Neuronal stem cell (in vitro differentiated cells): Measurements from ENCODE around the gene PTPRO.

Experiments used
- DNase-seq: peaks from one replicate; pipeline ENCODE4 v3.0.0-alpha.2; 2013; ENCODE audit warnings: low spot score
- H2AFZ ChIP-seq: one replicate; pipeline ENCODE4 v1.6.1; 2013; ENCODE audit warnings: mild to moderate bottlenecking, low read length, inconsistent platforms
- H2AK5ac ChIP-seq: 2 replicates; pipeline ENCODE4 v1.6.1; 2013; ENCODE audit warnings: low read depth, mild to moderate bottlenecking, inconsistent platforms, low read length, moderate library complexity, mixed read lengths
- H2BK120ac ChIP-seq: 2 replicates; pipeline ENCODE4 v1.6.1; 2013; ENCODE audit warnings: low read depth, mild to moderate bottlenecking, inconsistent platforms, low read length, moderate library complexity, mixed read lengths
- H2BK12ac ChIP-seq: one replicate; pipeline ENCODE4 v1.6.1; 2013; ENCODE audit warnings: low read length, inconsistent platforms
- H2BK15ac ChIP-seq: 2 replicates; pipeline ENCODE4 v1.6.1; 2013; ENCODE audit warnings: mild to moderate bottlenecking, low read length, inconsistent platforms, mixed read lengths
- H2BK5ac ChIP-seq: one replicate; pipeline ENCODE4 v1.6.1; 2013; ENCODE audit warnings: inconsistent platforms, mild to moderate bottlenecking, low read length, moderate library complexity
- H3K14ac ChIP-seq: one replicate; pipeline ENCODE4 v1.6.1; 2013; ENCODE audit warnings: low read length, inconsistent platforms
- H3K18ac ChIP-seq: 2 replicates; pipeline ENCODE4 v1.6.1; 2013; ENCODE audit warnings: low read length, inconsistent platforms
- H3K23ac ChIP-seq: 2 replicates; pipeline ENCODE4 v1.6.1; 2013; ENCODE audit warnings: low read depth, mild to moderate bottlenecking, mixed read lengths, low read length, inconsistent platforms; ENCODE audit not compliant: poor library complexity
- H3K27ac ChIP-seq: replicated peaks from 3 replicates; pipeline ENCODE4 v1.5.1; 2013; ENCODE audit warnings: low read length, inconsistent platforms
- H3K27me3 ChIP-seq, 3 experiments: 2 replicates each; pipeline ENCODE4 v1.6.1; 2013; ENCODE audit warnings: low read length in 3 of 3, mild to moderate bottlenecking in 2 of 3, inconsistent platforms in 1 of 3, low read depth in 1 of 3, mixed read lengths in 1 of 3, moderate library complexity in 1 of 3; ENCODE audit not compliant: control insufficient read depth in 3 of 3, insufficient read depth in 3 of 3
- H3K36me3 ChIP-seq, 2 donors: replicated peaks in 1 of 2; 2 replicates each; pipeline ENCODE4 v1.6.1; 2013; ENCODE audit warnings: low read length in 2 of 2; ENCODE audit not compliant: control insufficient read depth in 2 of 2, insufficient read depth in 2 of 2
- H3K4ac ChIP-seq: 2 replicates; pipeline ENCODE4 v1.6.1; 2013; ENCODE audit warnings: inconsistent platforms, mild to moderate bottlenecking, low read length, moderate library complexity
- H3K4me1 ChIP-seq, 2 donors: 1 replicate in 1 of 2; 2 replicates in 1 of 2; pipeline ENCODE4 v1.6.1; 2013; ENCODE audit warnings: low read length in 2 of 2, low read depth in 1 of 2; ENCODE audit not compliant: control insufficient read depth in 2 of 2, insufficient read depth in 1 of 2
- H3K4me2 ChIP-seq: one replicate; pipeline ENCODE4 v1.6.1; 2013; ENCODE audit warnings: mild to moderate bottlenecking, low read length, inconsistent platforms; ENCODE audit not compliant: insufficient read depth, poor library complexity, severe bottlenecking
- H3K4me3 ChIP-seq, 2 donors: 2 replicates each; pipeline ENCODE4 v1.5.1; 2013; ENCODE audit warnings: low read length in 2 of 2, mild to moderate bottlenecking in 2 of 2, inconsistent platforms in 1 of 2, moderate library complexity in 1 of 2
- H3K79me1 ChIP-seq: one replicate; pipeline ENCODE4 v1.6.1; 2013; ENCODE audit warnings: low read depth, mild to moderate bottlenecking, inconsistent platforms, low read length, moderate library complexity
- H3K9ac ChIP-seq: one replicate; pipeline ENCODE4 v1.6.1; 2013; ENCODE audit warnings: mild to moderate bottlenecking, low read depth, low read length, inconsistent platforms; ENCODE audit not compliant: poor library complexity
- H3K9me3 ChIP-seq, 2 donors: replicated peaks in 1 of 2; 2 replicates each; pipeline versions ENCODE3 to v1.6.1; 2013; ENCODE audit warnings: low read length in 2 of 2, mild to moderate bottlenecking in 2 of 2, inconsistent platforms in 1 of 2, low read depth in 1 of 2, mixed read lengths in 1 of 2, moderate library complexity in 1 of 2; ENCODE audit not compliant: control insufficient read depth in 2 of 2, insufficient read depth in 1 of 2
- H4K8ac ChIP-seq: one replicate; pipeline ENCODE4 v1.6.1; 2013; ENCODE audit warnings: low read depth, mild to moderate bottlenecking, inconsistent platforms, low read length, moderate library complexity
- H4K91ac ChIP-seq: one replicate; pipeline ENCODE4 v1.6.1; 2013; ENCODE audit warnings: low read length, low read depth, mild to moderate bottlenecking, inconsistent platforms; ENCODE audit not compliant: poor library complexity
- WGBS, 2 donors: extraction: QIAGEN DNeasy Blood & Tissue Kit; methylation state at CpG; one replicate each; pipeline ENCODE4 v1.1.7; 2013; ENCODE audit warnings: missing lambda C conversion rate in 2 of 2, mixed read lengths in 1 of 2; ENCODE audit not compliant: insufficient read length in 2 of 2, insufficient replicate concordance in 1 of 2; ENCODE audit errors: extremely low coverage in 2 of 2; 5-methylcytosine and 5-hydroxymethylcytosine counted together

PTPRO gene

DNA sequence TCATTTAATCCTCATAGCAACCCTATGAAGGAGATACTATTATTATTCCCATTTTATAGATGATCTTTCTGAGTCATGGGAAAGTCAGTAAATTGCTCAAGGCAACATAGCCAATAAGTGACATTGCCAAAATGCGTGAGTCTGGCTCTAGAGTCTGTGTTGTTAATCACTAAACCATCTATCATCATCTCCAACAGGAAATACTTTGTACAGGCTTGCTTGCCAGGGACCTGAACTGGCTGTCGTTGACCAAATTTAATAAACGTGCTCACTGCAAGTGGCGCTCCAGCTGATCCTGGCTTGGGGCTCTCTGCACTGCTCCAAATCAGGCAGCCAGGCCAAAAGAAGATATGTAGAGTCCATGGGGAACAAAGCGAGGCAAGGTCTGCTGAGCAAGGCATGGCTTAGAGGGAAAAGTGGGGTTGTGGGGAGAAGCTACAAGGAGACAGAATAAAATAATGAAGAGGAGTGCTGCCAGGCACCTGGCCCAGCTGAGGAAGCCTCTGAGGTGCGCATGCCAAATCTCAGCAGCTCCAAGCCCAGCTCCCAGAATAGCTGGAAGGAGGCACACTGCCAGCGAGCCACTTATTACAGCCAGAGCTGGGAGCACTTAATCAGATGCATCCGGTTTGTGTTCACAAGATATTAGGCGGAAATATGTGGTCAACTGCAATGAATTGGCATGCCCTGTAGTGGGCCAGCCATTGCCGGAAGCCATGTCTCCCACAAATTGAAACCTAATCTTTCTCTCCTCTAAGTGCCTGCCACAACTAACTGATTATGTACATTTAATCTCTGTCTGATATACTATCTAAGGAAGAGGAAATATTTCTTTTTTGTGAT is 43.3 kb upstream of the PTPRO start:
- no peaks in the 10 kb centered on the region for H3K27me3 ChIP-seq
- H3K4me3 ChIP-seq, result no peak overlapping the region
- no CpG with 5 or more reads among the region's 10 CpGs for WGBS, 2 donors

DNA sequence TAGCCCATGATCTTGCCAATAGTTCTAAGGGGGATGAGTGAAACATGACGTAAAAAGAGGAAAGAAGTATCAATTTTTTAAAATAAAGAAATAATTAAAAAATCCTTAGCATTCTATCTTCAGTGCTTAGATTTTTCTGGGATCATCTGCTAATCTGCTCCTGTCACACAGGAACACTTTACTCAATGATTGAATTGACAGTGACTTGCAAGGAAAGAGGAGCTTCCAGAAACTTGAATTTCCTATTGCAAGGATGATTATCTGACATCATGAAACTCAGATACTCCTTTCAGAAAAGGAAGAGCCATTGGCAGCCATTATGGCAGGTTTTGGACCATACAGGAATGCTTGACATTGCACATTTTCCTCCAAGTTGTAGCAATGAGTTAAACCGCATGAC is 41.4 kb upstream of the PTPRO start:
- Histone ChIP-seq H2BK5ac (no peak overlapping the region), H3K23ac (no peak overlapping the region), H2BK120ac (no peak overlapping the region), H2AFZ (no peak overlapping the region), H3K9ac (no peak overlapping the region), H3K4ac (no peak overlapping the region), H2AK5ac (no peak overlapping the region), H4K8ac (no peak overlapping the region), H4K91ac (no peak overlapping the region), H3K9me3 (no peaks in the 10 kb centered on the region), H3K27ac (no peak overlapping the region), H3K4me3 (no peak overlapping the region), H3K36me3 (no peaks in the 10 kb centered on the region), H2BK15ac (no peak overlapping the region), H3K18ac (no peak overlapping the region), H2BK12ac (no peak overlapping the region), H3K4me2 (no peak overlapping the region), H3K4me1 (peaks cover 0 to 3% of the 10 kb centered on the region in 2 donors), H3K79me1 (no peaks in the 10 kb centered on the region), H3K14ac (no peak overlapping the region), H3K27me3 (no peaks in the 10 kb centered on the region)
- no peak for DNase-seq
- no CpG with 5 or more reads among the region's 2 CpGs for WGBS, 2 donors

More for the DNA sequence above, 43.3 kb upstream of the PTPRO start:
- no peak overlapping the region for H2AFZ ChIP-seq
- no peak overlapping the region for H4K91ac ChIP-seq
- no peak overlapping the region for H2BK12ac ChIP-seq
- H3K9ac ChIP-seq, result no peak overlapping the region
- H3K14ac ChIP-seq, result no peak overlapping the region
- peaks cover 0 to 1% of the 10 kb centered on the region in 2 donors for H3K4me1 ChIP-seq
- no peak overlapping the region for H3K18ac ChIP-seq
- H2BK15ac ChIP-seq, result no peak overlapping the region
- H3K9me3 ChIP-seq, result no peaks in the 10 kb centered on the region
- H4K8ac ChIP-seq, result no peak overlapping the region
- H3K4ac ChIP-seq, result no peak overlapping the region
- no peaks in the 10 kb centered on the region for H3K36me3 ChIP-seq
- DNase-seq, result no peak
- H2BK120ac ChIP-seq, result no peak overlapping the region
- no peak overlapping the region for H2AK5ac ChIP-seq
- H3K79me1 ChIP-seq, result no peaks in the 10 kb centered on the region
- no peak overlapping the region for H3K4me2 ChIP-seq
- H2BK5ac ChIP-seq, result no peak overlapping the region
- no peak overlapping the region for H3K23ac ChIP-seq
- no peak overlapping the region for H3K27ac ChIP-seq

DNA sequence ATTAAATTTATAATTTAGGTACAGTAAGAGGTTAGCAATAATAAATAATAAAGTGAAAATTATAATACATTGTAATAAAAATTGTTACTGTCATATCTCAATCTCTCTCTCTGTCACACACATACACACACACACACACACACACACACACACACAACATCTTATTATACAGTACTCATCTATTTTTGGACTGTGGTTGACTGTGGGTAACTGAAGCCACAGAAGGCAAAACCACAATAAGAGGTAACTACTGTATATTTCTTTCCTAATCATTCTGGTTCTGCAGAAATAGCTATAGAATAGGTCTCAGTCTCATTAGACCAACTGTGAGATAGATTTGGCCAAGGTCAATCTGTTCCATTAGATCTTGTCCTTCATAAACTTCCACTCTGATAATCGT is 33.1 kb upstream of the PTPRO start:
- H3K14ac ChIP-seq, result no peak overlapping the region
- no peaks in the 10 kb centered on the region for H3K27me3 ChIP-seq
- no peaks in the 10 kb centered on the region for H3K9me3 ChIP-seq
- no peak for DNase-seq
- H3K79me1 ChIP-seq, result no peaks in the 10 kb centered on the region
- no peak overlapping the region for H2BK120ac ChIP-seq
- H2AK5ac ChIP-seq, result no peak overlapping the region
- no peaks in the 10 kb centered on the region for H3K36me3 ChIP-seq
- H3K4me1 ChIP-seq, result peaks cover 0 to 2% of the 10 kb centered on the region in 2 donors
- no peak overlapping the region for H2BK15ac ChIP-seq
- H3K4me2 ChIP-seq, result no peak overlapping the region
- no peak overlapping the region for H2BK5ac ChIP-seq
- H3K27ac ChIP-seq, result no peak overlapping the region
- H3K18ac ChIP-seq, result no peak overlapping the region
- no peak overlapping the region for H4K8ac ChIP-seq
- no peak overlapping the region for H3K23ac ChIP-seq
- no peak overlapping the region for H2BK12ac ChIP-seq
- H2AFZ ChIP-seq, result no peak overlapping the region
- H3K4me3 ChIP-seq, result no peak overlapping the region
- H4K91ac ChIP-seq, result no peak overlapping the region
- H3K9ac ChIP-seq, result no peak overlapping the region
- WGBS, 2 donors, result no CpG with 5 or more reads among the region's 1 CpG
- H3K4ac ChIP-seq, result no peak overlapping the region

DNA sequence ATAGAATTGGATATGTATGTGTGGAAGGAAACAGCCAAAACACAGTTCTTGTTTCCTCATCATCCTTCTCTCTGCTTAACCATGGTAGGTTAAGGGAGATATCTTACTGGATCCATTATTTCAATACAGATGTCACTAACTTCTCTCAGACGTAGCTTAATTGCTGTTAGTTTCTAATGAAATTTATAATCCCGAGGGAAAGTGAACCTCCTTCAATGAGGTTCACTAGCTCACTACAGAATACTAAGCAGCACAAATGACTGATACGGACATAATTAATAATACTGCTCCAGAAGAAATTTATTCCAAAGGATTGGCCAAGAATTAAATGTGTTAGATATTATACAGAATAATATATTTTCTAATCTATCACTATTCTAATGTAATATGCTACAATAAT is 28.6 kb upstream of the PTPRO start:
- Histone ChIP-seq H3K4me1 (no peaks in the 10 kb centered on the region), H2BK5ac (no peak overlapping the region), H3K14ac (no peak overlapping the region), H2BK12ac (no peak overlapping the region), H2AK5ac (no peak overlapping the region), H2AFZ (no peak overlapping the region), H2BK15ac (no peak overlapping the region), H3K4me3 (no peak overlapping the region), H3K9me3 (no peaks in the 10 kb centered on the region), H2BK120ac (no peak overlapping the region), H3K27ac (no peak overlapping the region), H4K8ac (no peak overlapping the region), H3K79me1 (no peaks in the 10 kb centered on the region), H3K27me3 (no peaks in the 10 kb centered on the region), H4K91ac (no peak overlapping the region), H3K23ac (no peak overlapping the region), H3K4ac (no peak overlapping the region), H3K36me3 (no peaks in the 10 kb centered on the region), H3K4me2 (no peak overlapping the region), H3K18ac (no peak overlapping the region), H3K9ac (no peak overlapping the region)
- WGBS, 2 donors, result no CpG with 5 or more reads among the region's 3 CpGs
- DNase-seq, result no peak
